K562 (cell line): Measurements from ENCODE around the gene NRXN3. TPM values are rescaled to one million over a fixed set of nuclear protein-coding genes. Genes with fewer than 3 reads are reported as not detected.

Experiments
- ATAC-seq: fragments of 200-7000 bp; cut with Tn5 transposase; 3 replicates; pipeline ENCODE4 v1.9.1; 2020; ENCODE audit warnings: moderate library complexity
- BruUV-seq: library from RNA; stranded (reverse); fragments of 400-500 nt; replicated peaks from 2 replicates; lab custom pipeline; 2021; lab: Mats Ljungman, UMichigan
- CTCF ChIA-PET: fragments of 300-600 bp; formaldehyde crosslinking; extraction: SDS; loops from one replicate; lab custom pipeline; 2021; ENCODE audit warnings: low intra/inter-chr PET ratio; lab: Yijun Ruan, JAX
- POLR2A ChIA-PET: fragments of 300-600, 350-650 bp; sonication (Branson Sonifier 250); formaldehyde crosslinking; extraction: SDS; loops from one replicate; lab custom pipeline; 2021; ENCODE audit warnings: antibody characterized with exemption, inconsistent platforms; lab: Yijun Ruan, JAX
- DNase-seq, 4 experiments: peaks; one replicate each; pipeline versions ENCODE4 v3.0.0 to v3.0.0-alpha.2; 2011 to 2018; ENCODE audit warnings: low spot score in 3 of 4, mixed read lengths in 3 of 4; ENCODE audit errors: extremely low read depth in 1 of 4
- FAIRE-seq: peaks from 2 replicates; lab custom pipeline; 2011; peaks lifted over from hg19 to GRCh38; lab: Jason Lieb, UNC
- H2AFZ ChIP-seq: 2 replicates; pipeline ENCODE4 v1.6.0; 2011; ENCODE audit warnings: low read depth, low read length, control low read depth, inconsistent platforms
- H3K27ac ChIP-seq: fragments of 200-600 bp; 3 replicates; pipeline ENCODE4 v1.8.0; 2011; ENCODE audit warnings: low read depth, mild to moderate bottlenecking, control low read depth, inconsistent platforms, low read length, moderate library complexity, mixed read lengths; ENCODE audit errors: extremely low read depth
- H3K27me3 ChIP-seq, 2 experiments: fragments of 300-600 bp in 1 of 2; 2 replicates in 1 of 2; 3 replicates in 1 of 2; pipeline versions ENCODE4 v1.6.0 to v1.8.0; 2011; ENCODE audit warnings: inconsistent platforms in 2 of 2, low read length in 2 of 2, mild to moderate bottlenecking in 1 of 2, mixed read lengths in 1 of 2, moderate library complexity in 1 of 2; ENCODE audit not compliant: control insufficient read depth in 2 of 2, insufficient read depth in 2 of 2
- H3K36me3 ChIP-seq: fragments of 300-600 bp; 3 replicates; pipeline ENCODE4 v1.8.0; 2011; ENCODE audit warnings: mild to moderate bottlenecking, low read length, inconsistent platforms; ENCODE audit not compliant: control insufficient read depth, insufficient read depth
- H3K4me1 ChIP-seq, 2 experiments: fragments of 200-600 bp in 1 of 2; replicated peaks in 1 of 2; 2 replicates in 1 of 2; 3 replicates in 1 of 2; pipeline versions ENCODE4 v1.5.1 to v1.8.0; 2011; ENCODE audit warnings: inconsistent platforms in 2 of 2, low read length in 2 of 2, mild to moderate bottlenecking in 1 of 2, mixed read lengths in 1 of 2, moderate library complexity in 1 of 2; ENCODE audit not compliant: control insufficient read depth in 2 of 2, insufficient read depth in 2 of 2
- H3K4me2 ChIP-seq: 2 replicates; pipeline ENCODE4 v1.6.1; 2011; ENCODE audit warnings: low read length, control low read depth, inconsistent platforms, mixed read lengths; ENCODE audit not compliant: insufficient read depth
- H3K4me3 ChIP-seq: fragments of 200-600 bp; sonication (generic), shearing (Covaris generic); 2 replicates; pipeline ENCODE4 v1.5.1; 2016; ENCODE audit warnings: control low read depth, inconsistent platforms
- H3K79me2 ChIP-seq: fragments of 200-600 bp; 3 replicates; pipeline ENCODE4 v1.8.0; 2011; ENCODE audit warnings: low read length, inconsistent platforms; ENCODE audit not compliant: control insufficient read depth, insufficient read depth
- H3K9ac ChIP-seq, 2 experiments: 2 replicates each; pipeline versions ENCODE4 v1.6.0 to v1.6.1; 2011; ENCODE audit warnings: low read depth in 2 of 2, low read length in 2 of 2, control low read depth in 1 of 2, inconsistent platforms in 1 of 2, mild to moderate bottlenecking in 1 of 2, mixed read lengths in 1 of 2; ENCODE audit not compliant: insufficient read depth in 1 of 2
- H3K9me1 ChIP-seq: one replicate; pipeline ENCODE4 v1.6.0; 2011; ENCODE audit warnings: inconsistent platforms, mild to moderate bottlenecking, low read length, moderate library complexity; ENCODE audit not compliant: control insufficient read depth, insufficient read depth
- H3K9me3 ChIP-seq: replicated peaks from 2 replicates; pipeline ENCODE4 v1.5.1; 2011; ENCODE audit warnings: low read depth, low read length, inconsistent platforms; ENCODE audit not compliant: control insufficient read depth, insufficient read depth
- H4K20me1 ChIP-seq: replicated peaks from 2 replicates; pipeline ENCODE4 v1.6.1; 2011; ENCODE audit warnings: low read length, inconsistent platforms, mixed read lengths; ENCODE audit not compliant: control insufficient read depth, insufficient read depth
- CEBPB ChIP-seq: fragments of 450-650 bp; IDR thresholded peaks from 2 replicates; pipeline ENCODE4 v1.6.1; 2016; ENCODE audit warnings: missing genetic modification characterization, missing compliant biosample characterization
- MAZ ChIP-seq, 2 experiments: fragments of 450-650 bp in 1 of 2; sonication (generic) in 1 of 2; formaldehyde crosslinking; IDR thresholded peaks in 1 of 2; conservative IDR thresholded peaks in 1 of 2; 2 replicates each; pipeline versions ENCODE4 v1.4.0 to v1.5.0; 2020; ENCODE audit warnings: mild to moderate bottlenecking in 1 of 2, missing genetic modification reagents in 1 of 2
- MBD2 ChIP-seq: sonication (generic); IDR thresholded peaks from 2 replicates; pipeline ENCODE4 v1.6.1; 2016; ENCODE audit warnings: low read depth, borderline replicate concordance
- RBFOX2 ChIP-seq: fragments of 200-400 bp; formaldehyde crosslinking; IDR thresholded peaks from 2 replicates; pipeline ENCODE4 v1.6.1; 2017; ENCODE audit warnings: low read depth, mild to moderate bottlenecking, low read length, moderate library complexity
- SAP30 ChIP-seq: fragments of 200-600 bp; sonication (generic); IDR thresholded peaks from 2 replicates; pipeline ENCODE4 v1.6.1; 2012; ENCODE audit warnings: borderline replicate concordance, low read depth, mild to moderate bottlenecking, moderate library complexity, low read length, control low read depth, inconsistent platforms; ENCODE audit not compliant: insufficient read depth, poor library complexity, severe bottlenecking
- SRSF7 ChIP-seq: fragments of 200-400 bp; formaldehyde crosslinking; optimal IDR thresholded peaks from 2 replicates; pipeline ENCODE3; 2017; ENCODE audit warnings: mild to moderate bottlenecking, low read depth, low read length
- THRA ChIP-seq: fragments of 450-650 bp; IDR thresholded peaks from 2 replicates; pipeline ENCODE4 v1.6.1; 2017; ENCODE audit warnings: mild to moderate bottlenecking, moderate library complexity
- USF2 ChIP-seq: sonication (generic); formaldehyde crosslinking; IDR thresholded peaks from 2 replicates; pipeline ENCODE4 v1.5.0; 2020; ENCODE audit warnings: missing genetic modification reagents
- YBX1 ChIP-seq: fragments of 450-650 bp; IDR thresholded peaks from 2 replicates; pipeline ENCODE4 v1.7.1; 2016; ENCODE audit warnings: mild to moderate bottlenecking
- ZNF561 ChIP-seq: fragments of 450-650 bp; formaldehyde crosslinking; conservative IDR thresholded peaks from 2 replicates; pipeline ENCODE4 v1.4.0; 2020; ENCODE audit warnings: mild to moderate bottlenecking, moderate library complexity
- WGBS: fragments of 100-300 bp; shearing (Covaris generic); methylation state at CpG from one replicate; pipeline ENCODE4 v1.1.6; 2016; ENCODE audit warnings: low coverage, mixed read lengths; ENCODE audit not compliant: insufficient coverage; ENCODE audit errors: missing lambda C conversion rate; 5-methylcytosine and 5-hydroxymethylcytosine counted together
- in situ Hi-C: fragments of 300-500 bp; cut with MboI; formaldehyde crosslinking; loops from 4 replicates; pipeline ENCODE4 v1.15.0; 2018; ENCODE audit warnings: inconsistent platforms, mixed read lengths
- intact Hi-C: fragments of 100-400 bp; cut with micrococcal nuclease; formaldehyde crosslinking; loops from 2 replicates; pipeline ENCODE4 v1.14.2; 2022
- polyA plus RNA-seq, 8 experiments: library from polyadenylated mRNA; depleted of rRNA in 4 of 8; stranded (reverse) in 5 of 8; unstranded in 3 of 8; fragments of >200 nt; fragmentation: Nextera tagmentation in 2 of 8; fragmentation: Illumina TruSeq in 1 of 8; extraction: Ambion mirVana in 2 of 8; extraction: Trizol in 1 of 8; gene quantifications; 2 replicates each; pipeline versions ENCODE4 v1.2.1 to v1.2.3, GENCODE V29; 2011 to 2014; ENCODE audit warnings: inconsistent platforms in 1 of 8, missing spikeins in 1 of 8
- total RNA-seq, 7 experiments: library from RNA; depleted of rRNA in 6 of 7; stranded (reverse); fragments of >200 nt in 6 of 7; fragmentation: Illumina TruSeq in 2 of 7; extraction: Trizol in 2 of 7; gene quantifications; 2 replicates each; pipeline versions ENCODE4 v1.2.1 to v1.2.3, GENCODE V29; 2011 to 2021; ENCODE audit warnings: low replicate concordance in 1 of 7
- TF ChIP-seq, protein P1 (sequence below): fragments of 200-800 bp; sonication (Bioruptor generic); IDR thresholded peaks from 2 replicates; pipeline ENCODE4 v1.6.1; 2017; ENCODE audit warnings: missing genetic modification characterization, missing compliant biosample characterization
- TF ChIP-seq, protein P2 (sequence below): fragments of 450-650 bp; formaldehyde crosslinking; IDR thresholded peaks from 2 replicates; pipeline ENCODE4 v1.4.0; 2020; ENCODE audit warnings: mild to moderate bottlenecking

The NRXN3 gene
- total and polyA plus RNA-seq, 9 of the 15 experiments (the other 6 are each of a cell fraction or from before 2014, with no cell fraction given): 0.09 TPM; not detected in 8

GRCh38 chr14:78592616-78593219, 422.5 kb downstream of the NRXN3 start:
- Histone ChIP-seq H3K4me1 (no peaks in the 10 kb centered on the region), H3K4me3 (no peak overlapping the region), H3K4me2 (no peak overlapping the region), H3K9ac (no peak overlapping the region), H3K9me3 (no peaks in the 10 kb centered on the region), H2AFZ (no peak overlapping the region), H4K20me1 (no peaks in the 10 kb centered on the region), H3K36me3 (no peaks in the 10 kb centered on the region), H3K79me2 (no peaks in the 10 kb centered on the region), H3K9me1 (no peaks in the 10 kb centered on the region), H3K27ac (no peak overlapping the region), H3K27me3 (no peaks in the 10 kb centered on the region)
- ChIA-PET CTCF (no interaction called here), POLR2A (no interaction called here)
- WGBS: 7% methylated on average over 12 of the region's 13 CpGs
- FAIRE-seq: no peak
- DNase-seq: no peak
- in situ Hi-C loops (loop anchor here (25.0 kb wide), 2 partner anchors 580 to 930 kb away; no protein-coding TSS in a partner anchor), intact Hi-C loops (loop anchor here (10.0 kb wide), 2 partner anchors 148 to 568 kb away; no protein-coding TSS in a partner anchor)
- no TSS peak for BruUV-seq
- no peak for ATAC-seq
- TF ChIP-seq, protein P1, sequence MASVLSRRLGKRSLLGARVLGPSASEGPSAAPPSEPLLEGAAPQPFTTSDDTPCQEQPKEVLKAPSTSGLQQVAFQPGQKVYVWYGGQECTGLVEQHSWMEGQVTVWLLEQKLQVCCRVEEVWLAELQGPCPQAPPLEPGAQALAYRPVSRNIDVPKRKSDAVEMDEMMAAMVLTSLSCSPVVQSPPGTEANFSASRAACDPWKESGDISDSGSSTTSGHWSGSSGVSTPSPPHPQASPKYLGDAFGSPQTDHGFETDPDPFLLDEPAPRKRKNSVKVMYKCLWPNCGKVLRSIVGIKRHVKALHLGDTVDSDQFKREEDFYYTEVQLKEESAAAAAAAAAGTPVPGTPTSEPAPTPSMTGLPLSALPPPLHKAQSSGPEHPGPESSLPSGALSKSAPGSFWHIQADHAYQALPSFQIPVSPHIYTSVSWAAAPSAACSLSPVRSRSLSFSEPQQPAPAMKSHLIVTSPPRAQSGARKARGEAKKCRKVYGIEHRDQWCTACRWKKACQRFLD (CRISPR knock-in tag): no peak
- TF ChIP-seq RBFOX2 (no peak), ZNF561 (CRISPR knock-in tag) (no peak), MBD2 (no peak), CEBPB (no peak), SRSF7 (no peak), USF2 (CRISPR knock-in tag) (no peak), MAZ (CRISPR knock-in tag; conservative IDR thresholded peaks at IDR 0.05 in 1 of 2, IDR thresholded peaks at IDR 0.05 in 1 of 2) (no peak), THRA (no peak), YBX1 (no peak), SAP30 (no peak)
- TF ChIP-seq, protein P2, sequence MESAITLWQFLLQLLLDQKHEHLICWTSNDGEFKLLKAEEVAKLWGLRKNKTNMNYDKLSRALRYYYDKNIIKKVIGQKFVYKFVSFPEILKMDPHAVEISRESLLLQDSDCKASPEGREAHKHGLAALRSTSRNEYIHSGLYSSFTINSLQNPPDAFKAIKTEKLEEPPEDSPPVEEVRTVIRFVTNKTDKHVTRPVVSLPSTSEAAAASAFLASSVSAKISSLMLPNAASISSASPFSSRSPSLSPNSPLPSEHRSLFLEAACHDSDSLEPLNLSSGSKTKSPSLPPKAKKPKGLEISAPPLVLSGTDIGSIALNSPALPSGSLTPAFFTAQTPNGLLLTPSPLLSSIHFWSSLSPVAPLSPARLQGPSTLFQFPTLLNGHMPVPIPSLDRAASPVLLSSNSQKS (CRISPR knock-in tag): no peak
